ENCODE measurements around the gene HSD3B7. TPM values are rescaled to one million over a fixed set of nuclear protein-coding genes. Genes with fewer than 3 reads are reported as not detected.

The HSD3B7 gene
- total RNA-seq, 1 donor from 2014 or later, result 30.4 TPM

GRCh38 chr16:31002250-31002700, 17.3 kb downstream of the HSD3B7 start:
- Histone ChIP-seq H3K27ac (no peak overlapping the region), H3K36me3 (no peaks in the 10 kb centered on the region), H3K4me3 (no peak overlapping the region), H3K4me1 (peaks cover 6% of the 10 kb centered on the region), H3K27me3 (peaks cover under 1% of the 10 kb centered on the region), H3K9me3 (no peaks in the 10 kb centered on the region)
- DNase-seq, result no peak
- no peak for ATAC-seq
- intact Hi-C loops (cut with DNase I), result no loop called here
- no peak for TF ChIP-seq CTCF (IDR thresholded peaks at IDR 0.05)

- H3K27me3 ChIP-seq, result peaks cover 7% of the 10 kb centered on the region
- intact Hi-C loops (cut with DNase I), result no loop called here
- no peaks in the 10 kb centered on the region for H3K4me1 ChIP-seq
- H3K9me3 ChIP-seq, result no peaks in the 10 kb centered on the region
- H3K27ac ChIP-seq, result no peak overlapping the region
- no peaks in the 10 kb centered on the region for H3K36me3 ChIP-seq
- DNase-seq, result no peak
- no peak overlapping the region for H3K4me3 ChIP-seq
- TF ChIP-seq CTCF (IDR thresholded peaks at IDR 0.05), result no peak
- ATAC-seq, result no peak
Measured at GRCh38 chr16:31002862-31003341, 17.9 kb downstream of the HSD3B7 start.

GRCh38 chr16:31003744-31004143, 18.7 kb downstream of the HSD3B7 start:
- no peak for TF ChIP-seq CTCF (IDR thresholded peaks at IDR 0.05)
- DNase-seq, result no peak
- intact Hi-C loops (cut with DNase I), result no loop called here
- Histone ChIP-seq H3K27ac (no peak overlapping the region), H3K27me3 (peaks cover 11% of the 10 kb centered on the region), H3K9me3 (no peaks in the 10 kb centered on the region), H3K4me1 (no peaks in the 10 kb centered on the region), H3K36me3 (no peaks in the 10 kb centered on the region), H3K4me3 (no peak overlapping the region)
- no peak for ATAC-seq

GRCh38 chr16:31004658-31005057, 19.7 kb downstream of the HSD3B7 start:
- ATAC-seq, result no peak
- no peak for TF ChIP-seq CTCF (IDR thresholded peaks at IDR 0.05)
- no peak overlapping the region for H3K4me3 ChIP-seq
- intact Hi-C loops (cut with DNase I), result no loop called here
- no peaks in the 10 kb centered on the region for H3K4me1 ChIP-seq
- H3K27me3 ChIP-seq, result peaks cover 20% of the 10 kb centered on the region
- no peaks in the 10 kb centered on the region for H3K36me3 ChIP-seq
- no peak overlapping the region for H3K27ac ChIP-seq
- H3K9me3 ChIP-seq, result no peaks in the 10 kb centered on the region
- no peak for DNase-seq

GRCh38 chr16:31005350-31006085, 20.5 kb downstream of the HSD3B7 start:
- Histone ChIP-seq H3K4me1 (no peaks in the 10 kb centered on the region), H3K9me3 (no peaks in the 10 kb centered on the region), H3K27ac (no peak overlapping the region), H3K27me3 (peaks cover 24% of the 10 kb centered on the region), H3K36me3 (no peaks in the 10 kb centered on the region), H3K4me3 (no peak overlapping the region)
- no peak for TF ChIP-seq CTCF (IDR thresholded peaks at IDR 0.05)
- ATAC-seq (no peak), DNase-seq (no peak)
- intact Hi-C loops (cut with DNase I), result no loop called here

All from upper lobe of right lung (tissue), 1 donor.